NCI-H1930 (cell line): ENCODE results near the gene HLA-DQB1.
"Not testable (repeated sequence)": the region's sequence is repeated elsewhere in the genome, so short reads cannot be mapped to it uniquely, and the experiment has no call there.

ENCODE experiments used
- DNase-seq, 2 experiments: peaks; one replicate each; lab custom pipeline; 2025; lab: John Stamatoyannopoulos, UW

Gene HLA-DQB1

GRCh38 chr6:32666420-32667300, at the start of gene HLA-DQB1:
Gene HLA-DQB1 (minus strand): TSS chr6:32666657. CDS start chr6:32666607, 50 bp downstream.
- DNase-seq = peak; percentile 13 to 62

- no peak for DNase-seq
These were observed 46.8 kb upstream of the HLA-DQB1 start for GRCh38 chr6:32713241-32713640.

GRCh38 chr6:32709625-32710024, 43.2 kb upstream of the HLA-DQB1 start:
- DNase-seq = no peak

- not testable (repeated sequence) for DNase-seq
These were observed 38.7 kb upstream of the HLA-DQB1 start for GRCh38 chr6:32705164-32705563.

GRCh38 chr6:32703347-32703746, 36.9 kb upstream of the HLA-DQB1 start:
- DNase-seq = no peak

DNA sequence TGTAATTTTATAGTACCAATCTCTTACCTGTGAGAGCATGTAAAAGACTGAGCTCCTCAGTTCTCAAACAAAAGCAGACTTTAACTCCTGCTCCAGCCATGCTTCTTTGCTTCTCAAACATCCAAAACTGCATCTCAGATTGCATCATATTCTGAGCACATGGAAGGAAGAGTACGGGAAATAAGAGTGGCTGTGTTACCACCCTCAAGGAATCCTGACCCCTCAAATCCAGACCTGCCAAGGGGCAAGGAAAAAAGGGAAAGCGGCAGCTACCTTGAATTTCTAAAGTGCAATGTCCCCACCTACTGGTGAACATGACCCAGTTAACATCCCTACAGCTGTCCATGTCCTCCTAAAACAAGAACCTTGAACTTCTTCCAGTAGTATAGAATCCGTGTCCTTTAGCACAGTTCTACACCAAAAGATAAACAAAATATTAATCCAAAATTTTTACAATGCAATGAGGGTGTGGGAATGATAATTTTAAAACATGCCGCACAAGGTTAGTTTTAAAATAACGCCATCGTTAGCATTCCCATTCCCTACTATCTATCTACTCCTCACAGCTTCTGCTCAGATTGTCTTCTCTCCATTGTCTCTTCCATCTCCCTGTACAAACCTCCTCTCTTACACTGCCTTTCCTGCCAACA, 34.1 kb upstream of the HLA-DQB1 start:
- peak in 1 of 2 experiments; percentile 51 for DNase-seq

GRCh38 chr6:32697031-32697430, 30.6 kb upstream of the HLA-DQB1 start:
- DNase-seq = no peak

- peak in 1 of 2 experiments; percentile 27 for DNase-seq
These were observed 25.6 kb upstream of the HLA-DQB1 start for GRCh38 chr6:32692019-32692418.

DNA sequence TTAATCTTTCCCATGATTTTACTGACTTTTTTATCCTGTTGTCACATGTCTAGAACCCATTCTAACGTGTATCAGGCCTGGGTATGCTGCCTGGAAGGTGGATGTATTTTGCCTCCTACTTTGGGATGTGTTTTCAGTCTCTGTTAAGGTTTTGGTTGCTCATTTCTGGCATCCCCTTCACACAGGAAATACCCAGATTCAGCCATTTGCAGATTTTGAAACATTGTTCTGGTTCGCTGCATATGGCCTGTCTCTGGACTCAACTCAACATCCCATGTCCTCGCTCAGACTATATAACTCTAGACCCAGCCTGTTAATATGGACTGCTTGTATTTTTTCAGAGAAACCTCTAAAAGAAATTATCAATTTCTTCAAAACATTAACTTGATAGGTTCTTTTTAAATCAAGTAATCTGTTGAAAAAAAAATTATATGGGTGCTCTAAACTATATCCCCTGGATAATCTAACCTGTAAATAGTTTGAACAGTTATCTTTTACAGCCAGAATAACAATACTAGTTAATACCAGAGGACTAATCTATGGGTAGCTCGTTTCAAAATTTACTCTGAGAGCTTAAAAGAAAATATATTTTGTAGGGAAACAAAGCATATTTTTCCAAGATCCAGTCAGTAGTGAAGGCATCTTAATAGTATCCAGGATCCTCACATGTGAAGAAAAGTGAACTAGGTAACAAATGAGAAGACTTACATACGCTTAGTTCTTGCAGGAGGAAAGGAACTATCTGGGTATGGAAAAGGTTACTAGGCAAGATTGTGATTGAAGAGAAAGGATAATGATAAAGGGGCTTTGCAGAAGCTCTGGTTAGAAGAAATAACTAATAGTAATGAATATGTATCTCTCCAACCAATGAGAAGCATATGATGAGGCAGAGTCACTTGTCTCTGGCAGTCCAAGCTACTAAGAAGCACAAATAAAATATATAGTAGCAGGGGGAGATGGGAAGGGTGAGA, 23.4 kb upstream of the HLA-DQB1 start:
- DNase-seq = no peak

- no peak for DNase-seq
These were observed 19.1 kb upstream of the HLA-DQB1 start for GRCh38 chr6:32685603-32686002.

GRCh38 chr6:32684246-32684645, 17.8 kb upstream of the HLA-DQB1 start:
- no peak for DNase-seq

DNA sequence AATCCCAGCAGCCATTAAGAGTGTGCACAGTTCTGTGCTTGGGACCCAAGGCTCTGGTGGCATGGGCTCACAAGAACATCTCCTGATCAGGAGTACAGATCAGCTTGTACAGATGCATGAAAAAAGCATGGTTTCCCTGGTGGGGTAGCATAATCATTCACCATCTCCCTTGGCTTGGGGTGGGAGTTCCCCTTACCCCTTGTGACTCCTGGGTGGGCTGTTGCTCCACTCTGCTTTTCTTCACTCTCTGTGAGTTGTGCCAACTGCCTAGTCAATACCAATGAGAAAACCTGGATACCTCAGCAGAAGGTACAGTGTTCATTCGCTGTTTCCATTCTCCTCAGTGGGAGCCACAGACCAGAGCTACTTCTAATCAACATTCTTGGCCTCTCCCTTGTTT, 13.6 kb upstream of the HLA-DQB1 start:
- DNase-seq = no peak

- DNase-seq = no peak
These were observed 13.0 kb upstream of the HLA-DQB1 start for GRCh38 chr6:32679492-32679891.

DNA sequence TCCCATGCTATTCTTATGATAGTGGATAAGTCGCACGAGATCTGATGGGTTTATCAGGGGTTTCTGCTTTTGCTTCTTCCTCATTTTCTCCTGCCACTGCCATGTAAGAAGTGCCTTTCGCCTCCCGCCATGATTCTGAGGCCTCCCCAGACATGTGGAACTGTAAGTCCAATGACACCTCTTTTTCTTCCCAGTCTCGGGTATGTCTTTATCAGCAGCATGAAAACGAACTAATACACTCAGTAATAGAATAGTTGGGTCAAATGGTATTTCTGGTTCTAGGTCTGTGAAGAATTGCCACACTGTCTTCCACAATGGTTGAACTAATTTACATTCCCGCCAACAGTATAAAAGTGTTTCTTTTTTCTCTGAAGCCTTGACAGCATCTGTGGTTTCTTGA, 7.7 kb upstream of the HLA-DQB1 start:
- not testable (repeated sequence) for DNase-seq

GRCh38 chr6:32671908-32672307, 5.5 kb upstream of the HLA-DQB1 start:
- not testable (repeated sequence) for DNase-seq

- DNase-seq = no peak
These were observed 3.4 kb upstream of the HLA-DQB1 start for GRCh38 chr6:32669893-32670292.

- no peak for DNase-seq
These were observed 2.8 kb upstream of the HLA-DQB1 start for GRCh38 chr6:32669240-32669639.

DNA sequence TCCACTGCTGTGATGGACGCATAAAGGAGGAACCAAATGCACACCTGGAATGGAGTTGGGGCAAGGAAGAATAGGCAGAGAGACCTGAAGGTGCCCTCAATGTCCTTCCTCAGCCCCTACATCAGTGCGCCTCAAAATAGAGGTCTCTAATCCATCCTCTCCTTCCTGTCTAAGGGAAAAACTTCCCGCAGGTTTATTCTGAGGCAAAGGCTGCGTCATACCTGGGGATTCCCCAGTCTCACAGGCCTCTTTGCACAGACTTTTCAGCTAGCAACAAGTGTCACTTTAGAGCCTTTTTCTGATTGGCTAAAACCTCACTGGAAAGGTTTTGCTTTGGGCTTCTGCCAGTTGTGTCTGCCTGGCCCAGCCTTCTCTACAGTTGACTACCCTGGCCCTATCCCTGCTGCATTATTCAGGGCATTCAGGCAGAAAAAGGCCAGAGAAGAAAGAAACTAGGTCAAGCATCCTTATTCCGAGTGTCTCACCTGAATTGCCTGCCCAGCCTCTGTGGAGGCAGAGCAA, 1.8 kb upstream of the HLA-DQB1 start:
- peak in 1 of 2 experiments; percentile 16 for DNase-seq

DNA sequence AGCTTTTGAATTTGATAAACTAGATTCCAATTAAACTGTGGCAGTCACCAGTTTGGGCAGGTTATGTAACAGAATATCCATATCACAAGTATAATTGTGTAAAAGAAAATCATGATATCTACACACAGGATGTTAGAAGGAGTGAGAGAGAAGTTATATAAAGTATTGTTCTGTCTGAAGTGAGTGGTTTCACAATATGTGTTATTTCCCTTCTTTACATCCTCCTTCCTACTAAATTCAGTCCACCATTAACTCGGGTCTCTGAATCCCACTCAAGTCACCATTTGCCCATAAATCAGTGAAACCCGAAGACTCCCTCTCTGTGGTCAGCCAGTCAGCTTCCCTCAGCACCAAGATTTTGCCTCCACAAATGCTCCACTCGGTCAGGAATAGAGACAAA, 796 bp downstream of the HLA-DQB1 start:
- no peak for DNase-seq

- no peak for DNase-seq
These were observed 1.6 kb downstream of the HLA-DQB1 start for GRCh38 chr6:32664827-32665362.

DNA sequence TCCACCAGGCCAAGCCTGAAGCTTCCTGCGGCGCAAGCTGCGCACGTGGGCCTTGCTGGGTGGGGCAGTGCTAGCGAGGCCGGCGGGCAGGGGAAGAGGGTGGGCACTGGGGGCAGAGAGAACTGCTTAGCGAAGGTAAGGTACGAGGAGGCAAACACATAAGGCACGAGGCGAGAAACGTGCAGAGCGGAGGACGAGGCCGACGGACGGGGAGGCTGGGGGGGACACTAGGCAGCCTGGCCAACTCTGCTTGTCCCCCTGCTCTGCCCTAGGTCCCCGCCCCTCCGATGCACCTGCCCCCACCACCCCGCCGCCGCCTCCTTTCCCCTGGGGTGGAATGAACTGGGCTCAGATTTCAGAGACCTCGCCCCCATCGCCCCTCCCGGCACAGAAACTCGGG, 2.1 kb downstream of the HLA-DQB1 start:
- DNase-seq = no peak

GRCh38 chr6:32662836-32663235, 3.6 kb downstream of the HLA-DQB1 start:
- DNase-seq = no peak
